Erythroblast (primary cell): ENCODE data around the gene UNC13C.

Experiments
- GATA1 ChIP-seq: IDR thresholded peaks from 2 replicates; pipeline ENCODE4 v1.6.1; 2011; ENCODE audit warnings: low read depth, mild to moderate bottlenecking, control low read depth, low read length, moderate library complexity
- POLR2A ChIP-seq: IDR thresholded peaks from 2 replicates; pipeline ENCODE4 v1.6.1; 2011; ENCODE audit warnings: mild to moderate bottlenecking, low read length

- no peak for TF ChIP-seq POLR2A
- no peak for TF ChIP-seq GATA1
Observed at GRCh38 chr15:54017251-54017650, 39.0 kb downstream of the UNC13C start.
